Ovary (tissue), 9 donors: Measurements from ENCODE around the gene WNT3. TPM values are rescaled to one million over a fixed set of nuclear protein-coding genes. Genes with fewer than 3 reads are reported as not detected.
"Not testable (repeated sequence)": the region's sequence is repeated elsewhere in the genome, so short reads cannot be mapped to it uniquely, and the experiment has no call there.

ENCODE experiments used
- DNase-seq, 5 donors: peaks; one replicate each; pipeline ENCODE4 v3.0.0-alpha.2; 2019 to 2020
- H3K27ac ChIP-seq, 2 donors: fragments of 200-600 bp; one replicate each; pipeline versions ENCODE4 v1.5.1 to v1.8.0; 2019 to 2022
- H3K27me3 ChIP-seq: fragments of 200-600 bp; one replicate; pipeline ENCODE4 v1.8.0; 2022
- H3K36me3 ChIP-seq: fragments of 200-600 bp; sonication (generic); one replicate; pipeline ENCODE4 v1.5.1; 2019
- H3K4me1 ChIP-seq: one replicate; pipeline ENCODE4 v1.8.1; 2013; ENCODE audit warnings: mild to moderate bottlenecking, moderate library complexity; ENCODE audit not compliant: insufficient read depth
- H3K4me3 ChIP-seq: fragments of 200-600 bp; sonication (generic); one replicate; pipeline ENCODE4 v1.5.1; 2017
- H3K9me3 ChIP-seq, 2 donors: fragments of 200-600 bp in 1 of 2; sonication (generic) in 1 of 2; one replicate each; pipeline versions ENCODE4 v1.5.1 to v1.8.1; 2013 to 2019; ENCODE audit warnings: mild to moderate bottlenecking in 1 of 2, moderate library complexity in 1 of 2
- CTCF ChIP-seq, 3 donors: fragments of 450-650 bp in 2 of 3; fragments of 200-600 bp in 1 of 3; IDR thresholded peaks; one replicate each; pipeline versions ENCODE4 v1.5.1 to v1.8.0; 2016 to 2022; ENCODE audit warnings: antibody characterized with exemption in 3 of 3, mild to moderate bottlenecking in 1 of 3
- EP300 ChIP-seq: sonication (generic); formaldehyde crosslinking; IDR thresholded peaks from one replicate; pipeline ENCODE4 v1.6.1; 2017; ENCODE audit warnings: antibody characterized with exemption
- POLR2A ChIP-seq: fragments of 450-650 bp; IDR thresholded peaks from one replicate; pipeline ENCODE4 v1.6.1; 2017; ENCODE audit warnings: antibody characterized with exemption, mild to moderate bottlenecking, moderate library complexity
- WGBS, 3 donors: extraction: QIAGEN DNeasy Blood & Tissue Kit in 1 of 3; methylation state at CpG; one replicate each; pipeline versions ENCODE4 v1.1.5 to v1.1.7; 2013 to 2017; 5-methylcytosine and 5-hydroxymethylcytosine counted together
- intact Hi-C, 4 donors: fragments of 100-400 bp; cut with DNase I; formaldehyde crosslinking; loops; one replicate each; pipeline versions ENCODE4 v1.11.0 to v1.15.1; 2022 to 2023
- polyA plus RNA-seq, 2 donors: library from polyadenylated mRNA; stranded (reverse); fragments of 200-250 nt in 1 of 2; fragments of 350-450 nt in 1 of 2; fragmentation: Illumina TruSeq in 1 of 2; extraction: RNeasy Lipid Tissue Mini Kit (QIAGEN cat#74804) in 1 of 2; gene quantifications; one replicate each; pipeline ENCODE4 v1.2.3, GENCODE V29; 2013 to 2014
- total RNA-seq, 7 donors: library from RNA; depleted of rRNA in 2 of 7; stranded (reverse); fragments of >200 nt in 2 of 7; fragmentation: NEBNext Ultra II Directional in 3 of 7; extraction: Animal tissue kit (Norgen Biotek cat#: 25700) in 3 of 7; gene quantifications; one replicate each; pipeline versions ENCODE4 v1.1.0 to v1.2.4, GENCODE V29; 2016 to 2023
- donor health status: DM: no; HTN: no; CAD: no; lungs with moderate emphysema.
- donor health status: DM: no; HTN: no; CAD: no.
- donor health status: Bipolar disorder and iron deficiency.
- donor health status: DM: yes; HTN: yes; CAD: no.
- donor health status: DM: no; HTN: no; CAD: no.
- donor health status: DM: yes; HTN: yes; CAD: no.

WNT3 gene
- total and polyA plus RNA-seq, 9 donors = 0.23 to 1.7 (median 0.57) TPM; not detected in 1

DNA sequence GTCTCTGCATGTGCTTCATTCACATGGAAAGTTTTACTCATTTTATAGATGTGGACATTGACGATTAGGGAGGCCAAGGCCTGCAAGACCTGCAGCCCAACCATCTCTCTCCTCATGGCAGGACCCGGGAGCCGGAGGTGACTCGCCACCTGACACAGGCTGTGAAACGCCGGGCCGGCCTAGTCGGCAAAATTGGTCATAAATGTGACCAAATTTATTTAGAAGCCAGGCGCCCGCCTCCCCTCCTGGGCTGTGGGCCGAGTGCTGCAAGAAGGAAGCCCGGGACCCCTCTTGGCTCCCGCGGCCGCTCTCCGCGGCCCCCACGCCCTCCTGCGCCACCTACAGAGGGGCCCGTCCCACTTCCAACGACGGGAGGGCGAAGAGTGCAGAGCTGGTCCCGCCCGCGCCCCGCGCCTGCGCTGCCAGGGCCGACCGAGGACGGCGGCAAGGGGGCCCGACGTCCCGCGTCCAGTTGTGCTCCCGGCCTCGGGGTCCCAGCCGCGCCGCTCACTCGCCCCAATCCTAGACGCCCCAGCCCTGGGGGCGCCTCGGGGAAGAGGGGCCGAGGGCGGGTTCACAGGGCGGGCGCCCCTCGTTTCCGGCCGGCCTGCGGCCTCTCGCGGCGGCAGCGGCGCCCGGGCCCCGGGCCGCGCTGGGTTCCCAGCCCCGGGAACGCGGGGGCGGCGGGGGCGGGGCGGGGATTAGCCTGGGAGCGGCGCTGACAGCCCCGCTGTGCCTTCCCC lies 47.5 kb downstream of the WNT3 start:
- peak in 2 of 5 donors; percentile 49 to 55 for DNase-seq
- intact Hi-C loops = no loop called here
- H3K4me3 ChIP-seq = peak overlapping the region; percentile 40
- no peak for TF ChIP-seq EP300
- no peak for TF ChIP-seq POLR2A
- TF ChIP-seq CTCF (IDR thresholded peaks at IDR 0.05) = no peak
- 7 to 10% (median 10%) methylated on average over 38 to 73 of the region's 73 CpGs for WGBS, 3 donors
- H3K4me1 ChIP-seq = peaks cover 8% of the 10 kb centered on the region
- H3K27me3 ChIP-seq = no peaks in the 10 kb centered on the region
- H3K36me3 ChIP-seq = no peaks in the 10 kb centered on the region
- H3K27ac ChIP-seq = no peak overlapping the region
- H3K9me3 ChIP-seq = no peaks in the 10 kb centered on the region

GRCh38 chr17:46770439-46770817 lies 48.1 kb downstream of the WNT3 start:
- Histone ChIP-seq H3K27ac (no peak overlapping the region), H3K4me1 (peaks cover 8% of the 10 kb centered on the region), H3K36me3 (no peaks in the 10 kb centered on the region), H3K27me3 (no peaks in the 10 kb centered on the region), H3K9me3 (no peaks in the 10 kb centered on the region), H3K4me3 (no peak overlapping the region)
- intact Hi-C loops = no loop called here
- WGBS, 3 donors = 68 to 78% (median 75%) methylated on average over 14 of the region's 14 CpGs
- no peak for DNase-seq
- TF ChIP-seq POLR2A (no peak), CTCF (IDR thresholded peaks at IDR 0.05) (no peak), EP300 (no peak)

GRCh38 chr17:46769531-46770438 lies 48.7 kb downstream of the WNT3 start:
- WGBS, 3 donors = 5 to 18% (median 8%) methylated on average over 45 to 56 of the region's 56 CpGs
- TF ChIP-seq EP300 (no peak), CTCF (IDR thresholded peaks at IDR 0.05) (no peak), POLR2A (no peak)
- Histone ChIP-seq H3K4me3 (peak overlapping the region; percentile 18), H3K27ac (no peak overlapping the region), H3K36me3 (no peaks in the 10 kb centered on the region), H3K27me3 (no peaks in the 10 kb centered on the region), H3K9me3 (no peaks in the 10 kb centered on the region), H3K4me1 (peaks cover 8% of the 10 kb centered on the region)
- intact Hi-C loops = no loop called here
- DNase-seq = peak in 2 of 5 donors; percentile 33 to 47

DNA sequence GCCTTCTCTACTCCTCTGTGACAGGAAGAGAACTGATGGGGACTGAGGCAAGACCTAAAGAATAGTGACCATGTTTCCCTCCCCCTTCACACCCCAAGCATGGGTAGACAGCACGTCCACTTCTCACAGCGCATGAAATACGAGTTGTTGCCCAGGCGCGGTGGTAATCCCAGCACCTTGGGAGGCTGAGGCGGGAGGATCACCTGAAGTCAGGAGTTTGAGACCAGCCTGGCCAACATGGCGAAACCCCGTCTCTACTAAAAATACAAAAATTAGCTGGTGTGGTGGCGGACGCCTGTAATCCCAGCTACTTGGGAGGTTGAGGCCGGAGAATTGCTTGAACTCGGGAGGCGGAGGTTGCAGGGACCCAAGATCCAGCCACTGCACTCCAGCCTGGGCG lies 49.6 kb downstream of the WNT3 start:
- DNase-seq, H3K4me3 ChIP-seq, intact Hi-C loops, H3K36me3 ChIP-seq, H3K27me3 ChIP-seq, H3K27ac ChIP-seq, H3K9me3 ChIP-seq, H3K4me1 ChIP-seq: not testable (repeated sequence)
- WGBS, 3 donors = 94 to 95% (median 95%) methylated on average over 14 of the region's 14 CpGs

DNA sequence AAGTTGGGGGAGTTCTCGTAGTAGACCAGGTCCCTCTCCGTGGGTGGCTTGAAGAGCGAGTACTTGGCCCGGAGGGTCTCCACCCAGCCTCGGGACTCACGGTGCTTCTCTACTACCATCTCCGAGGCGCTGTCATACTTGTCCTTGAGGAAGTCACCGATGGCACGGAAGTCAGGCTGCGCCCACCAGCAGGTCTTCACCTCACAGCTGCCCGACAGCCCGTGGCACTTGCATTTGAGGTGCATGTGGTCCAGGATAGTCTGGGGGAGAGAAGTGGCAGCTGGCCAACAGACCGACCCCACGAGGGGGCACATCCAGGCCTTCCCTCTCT lies 50.0 kb downstream of the WNT3 start:
- Histone ChIP-seq H3K27ac (no peak overlapping the region), H3K36me3 (no peaks in the 10 kb centered on the region), H3K4me3 (no peak overlapping the region), H3K4me1 (peaks cover 8% of the 10 kb centered on the region), H3K9me3 (no peaks in the 10 kb centered on the region), H3K27me3 (no peaks in the 10 kb centered on the region)
- TF ChIP-seq CTCF (IDR thresholded peaks at IDR 0.05) = no peak
- TF ChIP-seq EP300 = no peak
- no peak for TF ChIP-seq POLR2A
- intact Hi-C loops = no loop called here
- DNase-seq = no peak
- 87 to 90% (median 90%) methylated on average over 15 of the region's 15 CpGs for WGBS, 3 donors
